ENCODE measurements around the gene PPP1R36.

- TF ChIP-seq FOXA1 (IDR thresholded peaks at IDR 0.05): no peak
- TF ChIP-seq HDGF (IDR thresholded peaks at IDR 0.05; ENCODE audit: borderline replicate concordance): no peak
- no peak for TF ChIP-seq TARDBP (IDR thresholded peaks at IDR 0.05)
- TF ChIP-seq L3MBTL2 (conservative IDR thresholded peaks at IDR 0.05): no peak
- no peak for TF ChIP-seq FOXK2 (IDR thresholded peaks at IDR 0.05)
- no peak for TF ChIP-seq SP1 (IDR thresholded peaks at IDR 0.05)
- TF ChIP-seq FOXM1 (IDR thresholded peaks at IDR 0.05; ENCODE audit: borderline replicate concordance): no peak
- TF ChIP-seq ELF4 (IDR thresholded peaks at IDR 0.05): no peak
- TF ChIP-seq ZNF384 (IDR thresholded peaks at IDR 0.05): no peak
- TF ChIP-seq ARNT (IDR thresholded peaks at IDR 0.05): no peak
- TF ChIP-seq BHLHE40 (IDR thresholded peaks at IDR 0.05; ENCODE audit: borderline replicate concordance): no peak
Observed at GRCh38 chr14:64507376-64508156, 42.2 kb upstream of the PPP1R36 start.

All from HEK293T (cell line).